Keratinocyte (primary cell): ENCODE data around the gene HESX1.

Source experiments
- CTCF ChIP-seq, 3 experiments: IDR thresholded peaks in 1 of 3; conservative IDR thresholded peaks in 1 of 3; optimal IDR thresholded peaks in 1 of 3; 2 replicates in 2 of 3; 3 replicates in 1 of 3; pipeline versions ENCODE3 to v1.5.1; 2011; ENCODE audit warnings: low read length in 3 of 3, mild to moderate bottlenecking in 3 of 3, moderate library complexity in 2 of 3, control low read depth in 1 of 3, inconsistent platforms in 1 of 3; ENCODE audit not compliant: insufficient read depth in 2 of 3; ENCODE audit errors: extremely low read depth in 1 of 3
- EZH2 ChIP-seq: IDR thresholded peaks from one replicate; pipeline ENCODE4 v1.6.1; 2012; ENCODE audit warnings: inconsistent platforms, mild to moderate bottlenecking, low read length, moderate library complexity

- no peak for TF ChIP-seq CTCF (optimal IDR thresholded peaks at IDR 0.05 in 1 of 3, IDR thresholded peaks at IDR 0.05 in 1 of 3, conservative IDR thresholded peaks at IDR 0.05 in 1 of 3; ENCODE audit: extremely low read depth in 1 of 3, insufficient read depth in 2 of 3, low read length in 3 of 3)
- no peak for TF ChIP-seq EZH2
Measured at GRCh38 chr3:57166660-57167059, 33.1 kb downstream of the HESX1 start.
